Spleen (tissue), 7 donors: ENCODE results near the gene SOST.

ENCODE experiments used
- CTCF ChIP-seq, 11 experiments: fragments of 200-600 bp in 7 of 11; fragments of 450-650 bp in 4 of 11; sonication (generic) in 4 of 11; IDR thresholded peaks in 8 of 11; conservative IDR thresholded peaks in 3 of 11; 1 replicate in 7 of 11; 2 replicates in 4 of 11; pipeline versions ENCODE4 v1.4.0 to v1.8.0; 2016 to 2021; ENCODE audit warnings: antibody characterized with exemption in 11 of 11, inconsistent platforms in 4 of 11, mild to moderate bottlenecking in 1 of 11
- POLR2AphosphoS5 ChIP-seq, 3 donors: sonication (generic); formaldehyde crosslinking; IDR thresholded peaks; one replicate each; pipeline ENCODE4 v1.5.1; 2017; ENCODE audit warnings: antibody characterized with exemption in 3 of 3
- donor health status: DM: no; HTN: no; CAD: no; lungs with moderate emphysema.
- donor health status: DM: no; HTN: no; CAD: no.
- donor health status: DM: no; HTN: no; CAD: no.

GRCh38 chr17:43706235-43706634 lies 52.4 kb downstream of the SOST start:
- no peak for TF ChIP-seq CTCF (IDR thresholded peaks at IDR 0.05 in 8 of 11, conservative IDR thresholded peaks at IDR 0.05 in 3 of 11)
- no peak for TF ChIP-seq POLR2AphosphoS5 (IDR thresholded peaks at IDR 0.05)
